Measurements from ENCODE around the gene VPS13D.
A peak's percentile ranks its signal among the peaks of the same experiment; 100 is the strongest.

The VPS13D gene

GRCh38 chr1:12230549-12231275 lies 882 bp downstream of the VPS13D start:
- Mint-ChIP-seq H3K27me3 (peaks cover 4% of the 10 kb centered on the region), H3K4me3 (peak overlapping the region; percentile 89), H3K27ac (peak overlapping the region; percentile 85), H3K4me1 (ENCODE audit: low read depth) (peaks cover 8% of the 10 kb centered on the region), H3K36me3 (ENCODE audit: low read depth) (peaks cover 30% of the 10 kb centered on the region), H3K9me3 (no peaks in the 10 kb centered on the region)
- intact Hi-C loops (cut with micrococcal nuclease) = no loop called here

GRCh38 chr1:12231276-12231595 lies 1.4 kb downstream of the VPS13D start:
- Mint-ChIP-seq H3K4me3 (peak overlapping the region; percentile 89), H3K9me3 (no peaks in the 10 kb centered on the region), H3K36me3 (ENCODE audit: low read depth) (peaks cover 35% of the 10 kb centered on the region), H3K4me1 (ENCODE audit: low read depth) (peaks cover 8% of the 10 kb centered on the region), H3K27ac (peak overlapping the region; percentile 85), H3K27me3 (peaks cover 4% of the 10 kb centered on the region)
- intact Hi-C loops (cut with micrococcal nuclease) = no loop called here

GRCh38 chr1:12232221-12232620 lies 2.4 kb downstream of the VPS13D start:
- no peak overlapping the region for H3K27ac Mint-ChIP-seq
- peaks cover 4% of the 10 kb centered on the region for H3K27me3 Mint-ChIP-seq
- peaks cover 8% of the 10 kb centered on the region for H3K4me1 Mint-ChIP-seq (ENCODE audit: low read depth)
- H3K36me3 Mint-ChIP-seq (ENCODE audit: low read depth) = peaks cover 45% of the 10 kb centered on the region
- intact Hi-C loops (cut with micrococcal nuclease) = no loop called here
- no peaks in the 10 kb centered on the region for H3K9me3 Mint-ChIP-seq
- H3K4me3 Mint-ChIP-seq = no peak overlapping the region

GRCh38 chr1:12244078-12244477 lies 14.2 kb downstream of the VPS13D start:
- intact Hi-C loops (cut with micrococcal nuclease) = no loop called here
- no peak overlapping the region for H3K4me3 Mint-ChIP-seq
- H3K27ac Mint-ChIP-seq = no peak overlapping the region
- H3K9me3 Mint-ChIP-seq = no peaks in the 10 kb centered on the region
- H3K36me3 Mint-ChIP-seq (ENCODE audit: low read depth) = peaks cover 86% of the 10 kb centered on the region
- H3K27me3 Mint-ChIP-seq = no peaks in the 10 kb centered on the region
- no peaks in the 10 kb centered on the region for H3K4me1 Mint-ChIP-seq (ENCODE audit: low read depth)

- Mint-ChIP-seq H3K27me3 (no peaks in the 10 kb centered on the region), H3K27ac (no peak overlapping the region), H3K9me3 (no peaks in the 10 kb centered on the region), H3K4me3 (no peak overlapping the region), H3K36me3 (ENCODE audit: low read depth) (peaks cover 91% of the 10 kb centered on the region), H3K4me1 (ENCODE audit: low read depth) (no peaks in the 10 kb centered on the region)
- intact Hi-C loops (cut with micrococcal nuclease) = no loop called here
These were observed 14.8 kb downstream of the VPS13D start for GRCh38 chr1:12244585-12244984.

GRCh38 chr1:12245116-12245515 lies 15.3 kb downstream of the VPS13D start:
- H3K36me3 Mint-ChIP-seq (ENCODE audit: low read depth) = peaks cover 97% of the 10 kb centered on the region
- H3K27ac Mint-ChIP-seq = no peak overlapping the region
- no peaks in the 10 kb centered on the region for H3K4me1 Mint-ChIP-seq (ENCODE audit: low read depth)
- no peak overlapping the region for H3K4me3 Mint-ChIP-seq
- intact Hi-C loops (cut with micrococcal nuclease) = no loop called here
- H3K9me3 Mint-ChIP-seq = no peaks in the 10 kb centered on the region
- no peaks in the 10 kb centered on the region for H3K27me3 Mint-ChIP-seq

- intact Hi-C loops (cut with micrococcal nuclease) = no loop called here
- Mint-ChIP-seq H3K4me1 (ENCODE audit: low read depth) (no peaks in the 10 kb centered on the region), H3K27ac (no peak overlapping the region), H3K36me3 (ENCODE audit: low read depth) (peaks cover 100% of the 10 kb centered on the region), H3K4me3 (no peak overlapping the region), H3K9me3 (no peaks in the 10 kb centered on the region), H3K27me3 (no peaks in the 10 kb centered on the region)
These were observed 15.9 kb downstream of the VPS13D start for GRCh38 chr1:12245733-12246132.

GRCh38 chr1:12246584-12246983 lies 16.8 kb downstream of the VPS13D start:
- intact Hi-C loops (cut with micrococcal nuclease) = no loop called here
- H3K4me1 Mint-ChIP-seq (ENCODE audit: low read depth) = no peaks in the 10 kb centered on the region
- H3K9me3 Mint-ChIP-seq = no peaks in the 10 kb centered on the region
- H3K4me3 Mint-ChIP-seq = no peak overlapping the region
- H3K36me3 Mint-ChIP-seq (ENCODE audit: low read depth) = peaks cover 100% of the 10 kb centered on the region
- H3K27me3 Mint-ChIP-seq = no peaks in the 10 kb centered on the region
- no peak overlapping the region for H3K27ac Mint-ChIP-seq

GRCh38 chr1:12249181-12249580 lies 19.4 kb downstream of the VPS13D start:
- H3K27me3 Mint-ChIP-seq = no peaks in the 10 kb centered on the region
- no peaks in the 10 kb centered on the region for H3K4me1 Mint-ChIP-seq (ENCODE audit: low read depth)
- intact Hi-C loops (cut with micrococcal nuclease) = no loop called here
- no peak overlapping the region for H3K27ac Mint-ChIP-seq
- H3K9me3 Mint-ChIP-seq = no peaks in the 10 kb centered on the region
- peaks cover 100% of the 10 kb centered on the region for H3K36me3 Mint-ChIP-seq (ENCODE audit: low read depth)
- no peak overlapping the region for H3K4me3 Mint-ChIP-seq

- H3K27ac Mint-ChIP-seq = no peak overlapping the region
- H3K27me3 Mint-ChIP-seq = no peaks in the 10 kb centered on the region
- no peaks in the 10 kb centered on the region for H3K9me3 Mint-ChIP-seq
- intact Hi-C loops (cut with micrococcal nuclease) = no loop called here
- H3K36me3 Mint-ChIP-seq (ENCODE audit: low read depth) = peaks cover 100% of the 10 kb centered on the region
- no peaks in the 10 kb centered on the region for H3K4me1 Mint-ChIP-seq (ENCODE audit: low read depth)
- no peak overlapping the region for H3K4me3 Mint-ChIP-seq
These were observed 19.9 kb downstream of the VPS13D start for GRCh38 chr1:12249748-12250147.

GRCh38 chr1:12251442-12251841 lies 21.6 kb downstream of the VPS13D start:
- Mint-ChIP-seq H3K36me3 (ENCODE audit: low read depth) (peaks cover 100% of the 10 kb centered on the region), H3K27ac (no peak overlapping the region), H3K4me1 (ENCODE audit: low read depth) (no peaks in the 10 kb centered on the region), H3K9me3 (no peaks in the 10 kb centered on the region), H3K27me3 (no peaks in the 10 kb centered on the region), H3K4me3 (no peak overlapping the region)
- intact Hi-C loops (cut with micrococcal nuclease) = no loop called here

GRCh38 chr1:12255913-12256312 lies 26.1 kb downstream of the VPS13D start:
- peaks cover 99% of the 10 kb centered on the region for H3K36me3 Mint-ChIP-seq (ENCODE audit: low read depth)
- H3K27me3 Mint-ChIP-seq = no peaks in the 10 kb centered on the region
- H3K4me1 Mint-ChIP-seq (ENCODE audit: low read depth) = no peaks in the 10 kb centered on the region
- intact Hi-C loops (cut with micrococcal nuclease) = no loop called here
- H3K27ac Mint-ChIP-seq = no peak overlapping the region
- no peaks in the 10 kb centered on the region for H3K9me3 Mint-ChIP-seq
- no peak overlapping the region for H3K4me3 Mint-ChIP-seq

GRCh38 chr1:12258272-12258671 lies 28.4 kb downstream of the VPS13D start:
- no peak overlapping the region for H3K27ac Mint-ChIP-seq
- H3K4me3 Mint-ChIP-seq = no peak overlapping the region
- peaks cover 99% of the 10 kb centered on the region for H3K36me3 Mint-ChIP-seq (ENCODE audit: low read depth)
- intact Hi-C loops (cut with micrococcal nuclease) = no loop called here
- no peaks in the 10 kb centered on the region for H3K9me3 Mint-ChIP-seq
- H3K27me3 Mint-ChIP-seq = no peaks in the 10 kb centered on the region
- H3K4me1 Mint-ChIP-seq (ENCODE audit: low read depth) = no peaks in the 10 kb centered on the region

GRCh38 chr1:12269351-12269750 lies 39.5 kb downstream of the VPS13D start:
- no peak overlapping the region for H3K4me3 Mint-ChIP-seq
- no peaks in the 10 kb centered on the region for H3K9me3 Mint-ChIP-seq
- H3K36me3 Mint-ChIP-seq (ENCODE audit: low read depth) = peaks cover 95% of the 10 kb centered on the region
- no peak overlapping the region for H3K27ac Mint-ChIP-seq
- H3K27me3 Mint-ChIP-seq = no peaks in the 10 kb centered on the region
- no peaks in the 10 kb centered on the region for H3K4me1 Mint-ChIP-seq (ENCODE audit: low read depth)
- intact Hi-C loops (cut with micrococcal nuclease) = no loop called here

- H3K27me3 Mint-ChIP-seq = no peaks in the 10 kb centered on the region
- H3K27ac Mint-ChIP-seq = no peak overlapping the region
- H3K36me3 Mint-ChIP-seq (ENCODE audit: low read depth) = peaks cover 95% of the 10 kb centered on the region
- H3K9me3 Mint-ChIP-seq = no peaks in the 10 kb centered on the region
- no peaks in the 10 kb centered on the region for H3K4me1 Mint-ChIP-seq (ENCODE audit: low read depth)
- H3K4me3 Mint-ChIP-seq = no peak overlapping the region
- intact Hi-C loops (cut with micrococcal nuclease) = no loop called here
These were observed 41.2 kb downstream of the VPS13D start for GRCh38 chr1:12271033-12271432.

All from dendritic cell treated with granulocyte-macrophage colony-stimulating factor and Interleukin-4, amounts not matched to agents 40 ng/mL and 50 ng/mL, for 4 days (primary cell).